Measurements from ENCODE around the gene ALDOB. TPM values are rescaled to one million over a fixed set of nuclear protein-coding genes. Genes with fewer than 3 reads are reported as not detected.

Gene ALDOB
- total RNA-seq, 4 donors from 2014 or later: not detected

GRCh38 chr9:101472891-101473290, 37.3 kb upstream of the ALDOB start:
- no peak for DNase-seq
- Histone ChIP-seq H3K4me3 (replicated peaks in 1 of 3) (no peak overlapping the region), H3K27me3 (no peaks in the 10 kb centered on the region), H3K9me3 (no peaks in the 10 kb centered on the region), H3K36me3 (peaks cover 0 to 11% of the 10 kb centered on the region in 2 donors), H3K27ac (no peak overlapping the region), H3K4me1 (peaks cover 0 to 6% of the 10 kb centered on the region in 2 donors)
- intact Hi-C loops (cut with DNase I): no loop called here
- WGBS, 2 donors: 82 to 96% methylated on average over 1 of the region's 1 CpG
- TF ChIP-seq POLR2A (IDR thresholded peaks at IDR 0.05) (no peak), CTCF (IDR thresholded peaks at IDR 0.05) (no peak)

DNA sequence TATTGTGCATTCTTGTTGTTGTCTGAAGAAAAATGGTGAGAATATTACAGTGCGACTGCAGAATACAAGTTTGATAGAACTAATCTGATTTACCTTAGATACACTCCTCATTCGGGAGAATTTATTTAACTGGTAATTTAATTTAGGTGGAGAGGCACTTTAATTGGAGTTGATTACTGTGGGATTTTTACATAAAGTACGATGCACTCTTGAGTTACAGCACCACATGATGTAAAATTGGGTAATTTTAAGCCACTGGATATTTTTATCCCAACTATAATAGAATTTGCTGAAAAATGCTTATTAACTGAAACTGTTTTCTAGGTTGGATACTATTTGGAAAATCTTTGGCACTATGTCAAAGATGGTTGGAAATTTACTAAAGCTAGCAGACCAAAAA, 35.4 kb upstream of the ALDOB start:
- H3K4me3 ChIP-seq (replicated peaks in 1 of 3): no peak overlapping the region
- 82 to 90% methylated on average over 3 of the region's 3 CpGs for WGBS, 2 donors
- H3K36me3 ChIP-seq: peaks cover 0 to 8% of the 10 kb centered on the region in 2 donors
- no peaks in the 10 kb centered on the region for H3K27me3 ChIP-seq
- TF ChIP-seq POLR2A (IDR thresholded peaks at IDR 0.05) (no peak), CTCF (IDR thresholded peaks at IDR 0.05) (no peak)
- H3K27ac ChIP-seq: no peak overlapping the region
- H3K9me3 ChIP-seq: no peaks in the 10 kb centered on the region
- H3K4me1 ChIP-seq: no peaks in the 10 kb centered on the region
- DNase-seq: no peak
- intact Hi-C loops (cut with DNase I): no loop called here

- 69 to 79% methylated on average over 3 of the region's 3 CpGs for WGBS, 2 donors
- H3K27ac ChIP-seq: no peak overlapping the region
Measured at GRCh38 chr9:101470021-101470420, 34.4 kb upstream of the ALDOB start.

GRCh38 chr9:101469026-101469425, 33.5 kb upstream of the ALDOB start:
- H3K27me3 ChIP-seq: no peaks in the 10 kb centered on the region
- H3K36me3 ChIP-seq: no peaks in the 10 kb centered on the region
- WGBS, 2 donors: 85 to 91% methylated on average over 2 of the region's 2 CpGs
- intact Hi-C loops (cut with DNase I): no loop called here
- no peak for DNase-seq
- no peaks in the 10 kb centered on the region for H3K4me1 ChIP-seq
- H3K27ac ChIP-seq: no peak overlapping the region
- H3K4me3 ChIP-seq (replicated peaks in 1 of 3): no peak overlapping the region
- no peaks in the 10 kb centered on the region for H3K9me3 ChIP-seq
- TF ChIP-seq CTCF (IDR thresholded peaks at IDR 0.05) (no peak), POLR2A (IDR thresholded peaks at IDR 0.05) (no peak)

More at GRCh38 chr9:101470021-101470420, 34.4 kb upstream of the ALDOB start:
- Histone ChIP-seq H3K36me3 (no peaks in the 10 kb centered on the region), H3K9me3 (no peaks in the 10 kb centered on the region), H3K27me3 (no peaks in the 10 kb centered on the region), H3K4me1 (no peaks in the 10 kb centered on the region), H3K4me3 (replicated peaks in 1 of 3) (no peak overlapping the region)
- TF ChIP-seq POLR2A (IDR thresholded peaks at IDR 0.05) (no peak), CTCF (IDR thresholded peaks at IDR 0.05) (no peak)
- no peak for DNase-seq
- intact Hi-C loops (cut with DNase I): no loop called here

GRCh38 chr9:101468116-101468515, 32.5 kb upstream of the ALDOB start:
- no peaks in the 10 kb centered on the region for H3K4me1 ChIP-seq
- no peak for DNase-seq

More at GRCh38 chr9:101468116-101468515, 32.5 kb upstream of the ALDOB start:
- 86 to 90% methylated on average over 1 of the region's 1 CpG for WGBS, 2 donors
- Histone ChIP-seq H3K9me3 (no peaks in the 10 kb centered on the region), H3K4me3 (replicated peaks in 1 of 3) (no peak overlapping the region), H3K27me3 (no peaks in the 10 kb centered on the region), H3K27ac (no peak overlapping the region), H3K36me3 (no peaks in the 10 kb centered on the region)
- intact Hi-C loops (cut with DNase I): no loop called here
- TF ChIP-seq CTCF (IDR thresholded peaks at IDR 0.05) (no peak), POLR2A (IDR thresholded peaks at IDR 0.05) (no peak)
